ENCODE results near the gene GPR180. TPM values are rescaled to one million over a fixed set of nuclear protein-coding genes. Genes with fewer than 3 reads are reported as not detected.

GPR180 gene
- total and polyA plus RNA-seq, 4 donors: 6.4 to 19.4 (median 8.1) TPM

DNA sequence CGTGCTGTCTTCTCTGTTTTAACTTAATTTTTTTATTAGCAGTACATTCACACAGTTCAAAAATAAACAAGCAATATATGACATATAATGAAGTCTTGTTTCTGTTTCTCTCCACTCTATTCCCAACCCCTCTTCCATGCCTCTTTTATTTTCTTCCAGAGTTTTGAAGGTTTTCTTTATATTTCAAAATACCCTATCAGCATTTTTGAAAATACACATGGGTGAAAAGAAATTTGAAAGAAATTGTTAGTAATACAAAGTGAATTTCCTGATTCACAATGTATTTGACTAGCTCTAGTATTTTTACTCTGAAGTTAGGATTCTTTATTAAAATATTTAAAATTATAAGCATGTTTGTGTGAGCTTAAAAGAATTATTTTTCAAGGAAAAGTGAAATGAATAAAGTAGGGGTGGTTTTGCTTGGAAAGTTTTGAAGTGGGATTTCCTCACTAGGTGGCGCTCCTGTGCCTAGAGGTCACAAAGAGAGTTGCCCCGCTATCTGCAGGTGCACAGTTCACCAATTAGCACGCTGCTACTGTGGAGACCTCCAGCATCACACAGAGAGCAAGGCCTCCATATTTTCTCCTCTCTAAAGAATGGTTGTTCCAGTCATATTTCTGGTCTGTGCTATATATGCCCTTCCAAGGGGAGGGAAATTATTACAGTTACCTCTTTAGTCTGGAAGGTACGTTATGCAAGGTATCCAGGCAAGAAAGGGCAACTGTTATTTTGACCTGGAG is 73.1 kb downstream of the GPR180 start:
- DNase-seq (ENCODE audit: low read depth in 4 of 6, low spot score in 6 of 6): peak in 2 of 6 donors; percentile 64 to 69
- no peak overlapping the region for H3K4me3 ChIP-seq (ENCODE audit: low read depth, low read length)
- no peaks in the 10 kb centered on the region for H3K4me1 ChIP-seq (ENCODE audit: control insufficient read depth, insufficient read depth, low read length)
- H3K27me3 ChIP-seq (ENCODE audit: control insufficient read depth, insufficient read depth, low read length): no peaks in the 10 kb centered on the region
- H3K27ac ChIP-seq (ENCODE audit: low read depth, low read length): no peak overlapping the region
- no peaks in the 10 kb centered on the region for H3K36me3 ChIP-seq (ENCODE audit: control insufficient read depth, insufficient read depth, low read length)
- peaks cover 2% of the 10 kb centered on the region for H3K9me3 ChIP-seq (ENCODE audit: control insufficient read depth, insufficient read depth, low read length)
- WGBS (ENCODE audit: insufficient coverage): 35% methylated on average over 4 of the region's 5 CpGs

DNA sequence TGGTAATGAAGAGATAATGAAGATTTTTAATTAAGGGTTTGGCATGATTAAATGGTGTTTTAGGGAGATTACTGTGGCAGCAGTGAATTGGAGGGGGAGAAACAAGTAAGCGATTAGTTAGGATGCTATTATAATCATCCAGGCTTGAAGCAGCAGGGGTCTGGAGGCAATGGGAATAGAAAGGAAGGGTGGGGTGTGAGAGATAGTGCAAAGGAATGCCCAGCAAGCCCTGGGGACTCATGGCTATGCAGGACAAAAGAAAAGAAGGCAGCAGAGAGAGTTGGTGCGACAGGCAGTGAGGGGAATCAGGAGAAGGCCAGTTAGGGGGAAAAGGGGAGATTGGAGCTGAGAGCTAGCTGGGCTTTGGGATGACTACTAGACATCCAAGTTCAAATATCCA is 76.1 kb downstream of the GPR180 start:
- no peak overlapping the region for H3K27ac ChIP-seq (ENCODE audit: low read depth, low read length)
- 54% methylated on average over 2 of the region's 2 CpGs for WGBS (ENCODE audit: insufficient coverage)

DNA sequence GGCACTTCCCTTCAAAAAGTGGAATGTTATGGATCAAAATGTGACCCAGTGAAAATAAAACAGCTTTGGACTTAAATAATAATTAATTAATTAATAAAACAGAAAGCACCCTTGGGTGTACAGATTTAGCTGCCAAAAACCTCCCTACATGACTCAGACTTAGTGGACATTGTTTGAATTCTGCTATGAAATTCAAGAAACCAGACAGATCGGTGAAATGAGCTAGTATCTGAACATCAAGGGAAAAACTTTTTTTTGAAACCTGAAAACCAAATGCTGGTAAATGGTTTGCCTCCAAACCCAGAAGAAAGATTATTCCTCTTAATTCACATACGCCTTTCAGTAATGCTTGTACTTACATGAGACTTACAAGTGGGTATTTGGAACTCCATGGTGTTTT is 77.2 kb downstream of the GPR180 start:
- H3K4me1 ChIP-seq (ENCODE audit: control insufficient read depth, insufficient read depth, low read length): no peaks in the 10 kb centered on the region
- H3K9me3 ChIP-seq (ENCODE audit: control insufficient read depth, insufficient read depth, low read length): peaks cover 2% of the 10 kb centered on the region
- H3K27me3 ChIP-seq (ENCODE audit: control insufficient read depth, insufficient read depth, low read length): no peaks in the 10 kb centered on the region
- no CpG with 5 or more reads among the region's 2 CpGs for WGBS (ENCODE audit: insufficient coverage)
- no peak for DNase-seq (ENCODE audit: low read depth in 4 of 6, low spot score in 6 of 6)
- H3K27ac ChIP-seq (ENCODE audit: low read depth, low read length): no peak overlapping the region
- H3K4me3 ChIP-seq (ENCODE audit: low read depth, low read length): no peak overlapping the region
- H3K36me3 ChIP-seq (ENCODE audit: control insufficient read depth, insufficient read depth, low read length): no peaks in the 10 kb centered on the region

More for the DNA sequence above, 76.1 kb downstream of the GPR180 start:
- Histone ChIP-seq H3K9me3 (ENCODE audit: control insufficient read depth, insufficient read depth, low read length) (peaks cover 2% of the 10 kb centered on the region), H3K4me1 (ENCODE audit: control insufficient read depth, insufficient read depth, low read length) (no peaks in the 10 kb centered on the region), H3K27me3 (ENCODE audit: control insufficient read depth, insufficient read depth, low read length) (no peaks in the 10 kb centered on the region), H3K36me3 (ENCODE audit: control insufficient read depth, insufficient read depth, low read length) (no peaks in the 10 kb centered on the region), H3K4me3 (ENCODE audit: low read depth, low read length) (no peak overlapping the region)
- DNase-seq (ENCODE audit: low read depth in 4 of 6, low spot score in 6 of 6): no peak

DNA sequence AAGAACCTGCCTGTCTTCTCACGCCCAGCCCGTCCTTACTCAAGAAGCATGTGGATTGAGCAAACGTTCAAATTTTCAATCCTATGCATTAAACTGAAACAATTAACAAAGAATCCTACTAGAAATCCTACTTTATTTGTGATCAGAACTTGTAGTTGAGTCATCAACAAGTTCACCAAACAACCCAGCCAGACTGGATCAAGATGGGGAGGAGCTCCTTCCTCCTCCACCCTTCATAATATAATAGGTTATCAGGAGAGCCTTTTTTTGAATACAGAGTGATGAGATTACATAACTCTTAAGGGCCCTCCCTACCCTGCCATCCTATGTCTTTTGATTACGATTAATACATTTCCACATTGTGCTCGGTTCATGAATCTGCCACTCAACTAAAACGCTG is 78.0 kb downstream of the GPR180 start:
- H3K4me1 ChIP-seq (ENCODE audit: control insufficient read depth, insufficient read depth, low read length): no peaks in the 10 kb centered on the region
- no peaks in the 10 kb centered on the region for H3K36me3 ChIP-seq (ENCODE audit: control insufficient read depth, insufficient read depth, low read length)
- no peak for DNase-seq (ENCODE audit: low read depth in 4 of 6, low spot score in 6 of 6)
- no peak overlapping the region for H3K27ac ChIP-seq (ENCODE audit: low read depth, low read length)
- H3K4me3 ChIP-seq (ENCODE audit: low read depth, low read length): no peak overlapping the region
- whole genome bisulfite sequencing (ENCODE audit: insufficient coverage): 91% methylated on average over 3 of the region's 6 CpGs
- H3K9me3 ChIP-seq (ENCODE audit: control insufficient read depth, insufficient read depth, low read length): peaks cover 2% of the 10 kb centered on the region
- H3K27me3 ChIP-seq (ENCODE audit: control insufficient read depth, insufficient read depth, low read length): no peaks in the 10 kb centered on the region

DNA sequence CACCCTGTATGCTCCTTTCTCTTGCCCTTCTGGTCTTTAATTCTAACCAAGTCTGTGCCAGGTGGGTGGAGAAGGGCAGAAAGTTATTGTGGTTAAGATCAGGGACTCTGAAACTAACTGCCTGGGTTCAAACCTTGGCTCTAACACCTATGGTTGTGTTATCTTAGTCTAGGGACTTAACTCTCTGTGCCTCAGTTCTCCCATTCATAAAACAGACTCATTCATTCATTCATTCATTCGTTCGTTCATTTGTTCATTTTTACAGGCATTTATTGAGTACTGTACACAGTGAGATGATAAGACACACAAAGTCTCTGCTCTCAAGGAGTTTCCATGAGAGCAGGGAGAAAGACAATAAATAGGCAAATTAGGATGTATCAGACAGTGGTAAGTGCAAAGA is 80.6 kb downstream of the GPR180 start:
- no peaks in the 10 kb centered on the region for H3K36me3 ChIP-seq (ENCODE audit: control insufficient read depth, insufficient read depth, low read length)
- no peak overlapping the region for H3K27ac ChIP-seq (ENCODE audit: low read depth, low read length)
- H3K9me3 ChIP-seq (ENCODE audit: control insufficient read depth, insufficient read depth, low read length): peaks cover 2% of the 10 kb centered on the region
- H3K4me1 ChIP-seq (ENCODE audit: control insufficient read depth, insufficient read depth, low read length): no peaks in the 10 kb centered on the region
- DNase-seq (ENCODE audit: low read depth in 4 of 6, low spot score in 6 of 6): no peak
- no CpG with 5 or more reads among the region's 2 CpGs for WGBS (ENCODE audit: insufficient coverage)
- H3K4me3 ChIP-seq (ENCODE audit: low read depth, low read length): no peak overlapping the region
- H3K27me3 ChIP-seq (ENCODE audit: control insufficient read depth, insufficient read depth, low read length): no peaks in the 10 kb centered on the region

GRCh38 chr13:94683409-94683808 is 81.8 kb downstream of the GPR180 start:
- H3K36me3 ChIP-seq (ENCODE audit: control insufficient read depth, insufficient read depth, low read length): no peaks in the 10 kb centered on the region
- H3K4me1 ChIP-seq (ENCODE audit: control insufficient read depth, insufficient read depth, low read length): no peaks in the 10 kb centered on the region
- DNase-seq (ENCODE audit: low read depth in 4 of 6, low spot score in 6 of 6): peak in 1 of 6 donors; percentile 19
- H3K27ac ChIP-seq (ENCODE audit: low read depth, low read length): no peak overlapping the region
- WGBS (ENCODE audit: insufficient coverage): 64% methylated on average over 2 of the region's 5 CpGs
- H3K9me3 ChIP-seq (ENCODE audit: control insufficient read depth, insufficient read depth, low read length): peaks cover 2% of the 10 kb centered on the region
- no peak overlapping the region for H3K4me3 ChIP-seq (ENCODE audit: low read depth, low read length)
- H3K27me3 ChIP-seq (ENCODE audit: control insufficient read depth, insufficient read depth, low read length): no peaks in the 10 kb centered on the region

Small RNA genes within 50 kb of the gene (small RNA-seq; reads per million reads assigned to genes)
- not detected for gene RNA5SP36 (ENCODE audit: low replicate concordance)

Other genes starting within 250 kb of the GPR180 start
- 1 to 10 TPM; 1.3 to 2.0 TPM for gene DCT, start 122.2 kb upstream of the GPR180 start, total RNA-seq
- gene DCT, start 122.2 kb upstream of the GPR180 start, polyA plus RNA-seq (ENCODE audit: insufficient read length in 2 of 2): under 1 TPM; 0.39 to 0.41 TPM
- gene TGDS, start 5.7 kb upstream of the GPR180 start, total RNA-seq: 10 to 100 TPM; 13.6 to 17.1 TPM
- 1 to 10 TPM; 7.5 to 8.6 TPM for gene TGDS, start 5.7 kb upstream of the GPR180 start, polyA plus RNA-seq (ENCODE audit: insufficient read length in 2 of 2)
- gene SOX21, start 110.7 kb downstream of the GPR180 start, total RNA-seq: 1 to 10 TPM; 2.3 to 4.3 TPM
- 10 to 100 TPM; 18.0 to 26.5 TPM for gene SOX21, start 110.7 kb downstream of the GPR180 start, polyA plus RNA-seq (ENCODE audit: insufficient read length in 2 of 2)